DND-41 (cell line): ENCODE measurements around the gene XPR1.

Source experiments
- CTCF ChIP-seq: IDR thresholded peaks from 2 replicates; pipeline ENCODE4 v1.5.1; 2012; ENCODE audit warnings: borderline replicate concordance, low read length, moderate library complexity, mild to moderate bottlenecking; ENCODE audit not compliant: poor library complexity, severe bottlenecking; ENCODE audit errors: extremely low read depth
- EZH2 ChIP-seq: IDR thresholded peaks from 3 replicates; pipeline ENCODE4 v1.6.1; 2012; ENCODE audit warnings: borderline replicate concordance, low read depth, mild to moderate bottlenecking, moderate library complexity, low read length, inconsistent platforms; ENCODE audit not compliant: severe bottlenecking

- no peak for TF ChIP-seq CTCF
- TF ChIP-seq EZH2, result no peak
These were observed 206.7 kb downstream of the XPR1 start for GRCh38 chr1:180838535-180838934.
